Measurements from ENCODE around the gene LRRC9. TPM values are rescaled to one million over a fixed set of nuclear protein-coding genes. Genes with fewer than 3 reads are reported as not detected.

The LRRC9 gene
- total RNA-seq, 4 donors from 2014 or later: 0.22 TPM; not detected in 3

DNA sequence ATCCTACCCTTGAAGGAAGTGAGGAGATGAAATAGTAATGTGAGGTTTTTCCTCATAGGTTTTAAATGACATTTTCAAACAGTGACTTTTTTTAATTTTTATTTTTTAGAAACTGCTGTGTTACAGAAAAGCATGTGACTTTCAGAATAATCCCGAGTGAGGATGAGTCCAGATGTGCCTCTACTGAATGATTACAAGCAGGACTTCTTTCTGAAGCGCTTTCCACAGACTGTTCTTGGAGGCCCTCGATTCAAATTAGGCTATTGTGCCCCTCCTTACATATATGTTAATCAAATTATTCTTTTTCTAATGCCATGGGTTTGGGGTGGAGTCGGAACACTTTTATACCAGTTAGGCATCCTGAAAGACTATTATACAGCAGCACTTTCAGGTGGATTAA, 187.5 kb downstream of the LRRC9 start:
- H3K36me3 ChIP-seq: peaks cover 0 to 16% of the 10 kb centered on the region in 2 donors
- DNase-seq: no peak
- TF ChIP-seq, protein P1, sequence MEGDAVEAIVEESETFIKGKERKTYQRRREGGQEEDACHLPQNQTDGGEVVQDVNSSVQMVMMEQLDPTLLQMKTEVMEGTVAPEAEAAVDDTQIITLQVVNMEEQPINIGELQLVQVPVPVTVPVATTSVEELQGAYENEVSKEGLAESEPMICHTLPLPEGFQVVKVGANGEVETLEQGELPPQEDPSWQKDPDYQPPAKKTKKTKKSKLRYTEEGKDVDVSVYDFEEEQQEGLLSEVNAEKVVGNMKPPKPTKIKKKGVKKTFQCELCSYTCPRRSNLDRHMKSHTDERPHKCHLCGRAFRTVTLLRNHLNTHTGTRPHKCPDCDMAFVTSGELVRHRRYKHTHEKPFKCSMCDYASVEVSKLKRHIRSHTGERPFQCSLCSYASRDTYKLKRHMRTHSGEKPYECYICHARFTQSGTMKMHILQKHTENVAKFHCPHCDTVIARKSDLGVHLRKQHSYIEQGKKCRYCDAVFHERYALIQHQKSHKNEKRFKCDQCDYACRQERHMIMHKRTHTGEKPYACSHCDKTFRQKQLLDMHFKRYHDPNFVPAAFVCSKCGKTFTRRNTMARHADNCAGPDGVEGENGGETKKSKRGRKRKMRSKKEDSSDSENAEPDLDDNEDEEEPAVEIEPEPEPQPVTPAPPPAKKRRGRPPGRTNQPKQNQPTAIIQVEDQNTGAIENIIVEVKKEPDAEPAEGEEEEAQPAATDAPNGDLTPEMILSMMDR (IDR thresholded peaks at IDR 0.05 in 4 of 5, conservative IDR thresholded peaks at IDR 0.05 in 1 of 5): no peak
- no peak for TF ChIP-seq POLR2A (IDR thresholded peaks at IDR 0.05)
- ATAC-seq: no peak
- intact Hi-C loops (cut with DNase I; ENCODE audit: low total_unique reads) (no loop called here), in situ Hi-C loops (cut with MboI; ENCODE audit: low sequenced_read_pairs in 4 of 4) (no loop called here)
- H3K4me3 ChIP-seq: no peak overlapping the region
- peak overlapping the region; percentile 15 to 79 (median 60) for H3K27ac ChIP-seq
- H3K9me3 ChIP-seq: no peaks in the 10 kb centered on the region
- H3K27me3 ChIP-seq: no peaks in the 10 kb centered on the region
- H3K4me1 ChIP-seq: peaks cover 38 to 39% of the 10 kb centered on the region in 2 donors

DNA sequence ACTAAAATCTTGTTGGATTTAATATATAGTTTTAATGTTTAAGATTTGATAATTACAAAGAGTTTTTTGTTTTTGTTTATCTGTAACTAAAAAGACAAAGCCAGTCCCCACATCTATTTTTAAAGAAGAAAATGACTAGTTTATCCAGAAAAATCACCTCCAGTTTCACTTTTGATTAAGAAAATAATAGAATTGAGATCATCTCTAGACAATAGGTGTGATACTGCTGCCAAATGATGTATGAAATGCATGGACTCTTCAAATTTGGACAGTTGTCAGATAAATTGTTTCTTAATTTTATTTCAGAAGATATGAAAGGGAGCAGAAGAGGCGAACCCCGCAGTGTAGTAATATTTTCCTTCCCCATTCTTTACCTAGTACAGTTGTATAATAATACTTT, 191.8 kb downstream of the LRRC9 start:
- H3K27ac ChIP-seq: no peak overlapping the region
- H3K4me1 ChIP-seq: peaks cover 8 to 16% of the 10 kb centered on the region in 2 donors
- no peak for TF ChIP-seq POLR2A (IDR thresholded peaks at IDR 0.05)
- TF ChIP-seq, protein P1 (IDR thresholded peaks at IDR 0.05 in 4 of 5, conservative IDR thresholded peaks at IDR 0.05 in 1 of 5): no peak
- H3K27me3 ChIP-seq: no peaks in the 10 kb centered on the region
- intact Hi-C loops (cut with DNase I; ENCODE audit: low total_unique reads) (no loop called here), in situ Hi-C loops (cut with MboI; ENCODE audit: low sequenced_read_pairs in 4 of 4) (no loop called here)
- no peak overlapping the region for H3K4me3 ChIP-seq
- peaks cover 0 to 27% of the 10 kb centered on the region in 2 donors for H3K36me3 ChIP-seq
- H3K9me3 ChIP-seq: no peaks in the 10 kb centered on the region
- ATAC-seq (no peak), DNase-seq (no peak)

Other genes with a start within 250 kb of the LRRC9 start
- gene RTN1, start 49.4 kb upstream of the LRRC9 start, total RNA-seq: 1 to 10 TPM; 1.4 to 2.5 (median 1.8) TPM
- gene PCNX4, start 171.8 kb downstream of the LRRC9 start, total RNA-seq: 10 to 100 TPM; 11.3 to 42.8 (median 34.8) TPM
- gene DHRS7, start 245.3 kb downstream of the LRRC9 start, total RNA-seq: 1,000 to 10,000 TPM in 3 of 4 donors, 100 to 1,000 TPM in 1; 937 to 2,179 (median 1,242) TPM

Data from gastrocnemius medialis (tissue), 4 donors.